ENCODE data around the gene STEAP1B.
"Not testable (repeated sequence)": the region's sequence is repeated elsewhere in the genome, so short reads cannot be mapped to it uniquely, and the experiment has no call there.

The STEAP1B gene

GRCh38 chr7:22447762-22448161 lies 52.2 kb downstream of the STEAP1B start:
- peaks cover 7% of the 10 kb centered on the region for H3K4me1 Mint-ChIP-seq
- peak; percentile 95 for ATAC-seq
- no peak overlapping the region for H3K27ac Mint-ChIP-seq
- H3K4me3 Mint-ChIP-seq: no peak overlapping the region
- no peaks in the 10 kb centered on the region for H3K9me3 Mint-ChIP-seq
- DNase-seq (ENCODE audit: low spot score in 2 of 2): no peak
- no peaks in the 10 kb centered on the region for H3K36me3 Mint-ChIP-seq

- no peaks in the 10 kb centered on the region for H3K9me3 Mint-ChIP-seq
- H3K4me3 Mint-ChIP-seq: no peak overlapping the region
- ATAC-seq (no peak), DNase-seq (ENCODE audit: low spot score in 2 of 2) (no peak)
- peaks cover 7% of the 10 kb centered on the region for H3K4me1 Mint-ChIP-seq
- H3K27ac Mint-ChIP-seq: no peak overlapping the region
- no peaks in the 10 kb centered on the region for H3K36me3 Mint-ChIP-seq
Measured at GRCh38 chr7:22447008-22447407, 53.0 kb downstream of the STEAP1B start.

- Mint-ChIP-seq H3K4me1 (peaks cover 7% of the 10 kb centered on the region), H3K27ac (no peak overlapping the region), H3K36me3 (no peaks in the 10 kb centered on the region), H3K4me3 (no peak overlapping the region), H3K9me3 (no peaks in the 10 kb centered on the region)
- DNase-seq (ENCODE audit: low spot score in 2 of 2) (no peak), ATAC-seq (no peak)
Measured at GRCh38 chr7:22445853-22446252, 54.1 kb downstream of the STEAP1B start.

- ATAC-seq (no peak), DNase-seq (ENCODE audit: low spot score in 2 of 2) (no peak)
- H3K4me3 Mint-ChIP-seq: no peak overlapping the region
- H3K4me1 Mint-ChIP-seq: peaks cover 7% of the 10 kb centered on the region
- no peak overlapping the region for H3K27ac Mint-ChIP-seq
- H3K36me3 Mint-ChIP-seq: no peaks in the 10 kb centered on the region
- H3K9me3 Mint-ChIP-seq: no peaks in the 10 kb centered on the region
Measured at GRCh38 chr7:22445140-22445743, 54.7 kb downstream of the STEAP1B start.

- H3K27ac Mint-ChIP-seq: no peak overlapping the region
- DNase-seq (ENCODE audit: low spot score in 2 of 2): no peak
- no peaks in the 10 kb centered on the region for H3K36me3 Mint-ChIP-seq
- ATAC-seq: no peak
- peaks cover 7% of the 10 kb centered on the region for H3K4me1 Mint-ChIP-seq
- no peak overlapping the region for H3K4me3 Mint-ChIP-seq
- H3K9me3 Mint-ChIP-seq: no peaks in the 10 kb centered on the region
Measured at GRCh38 chr7:22444181-22444971, 55.6 kb downstream of the STEAP1B start.

- Mint-ChIP-seq H3K9me3 (no peaks in the 10 kb centered on the region), H3K4me1 (peaks cover 7% of the 10 kb centered on the region), H3K4me3 (no peak overlapping the region), H3K27ac (no peak overlapping the region), H3K36me3 (no peaks in the 10 kb centered on the region)
- ATAC-seq: no peak
- no peak for DNase-seq (ENCODE audit: low spot score in 2 of 2)
Measured at GRCh38 chr7:22443370-22444180, 56.4 kb downstream of the STEAP1B start.

- no peak for ATAC-seq
- peaks cover 7% of the 10 kb centered on the region for H3K4me1 Mint-ChIP-seq
- no peak overlapping the region for H3K4me3 Mint-ChIP-seq
- H3K27ac Mint-ChIP-seq: no peak overlapping the region
- no peak for DNase-seq (ENCODE audit: low spot score in 2 of 2)
- no peaks in the 10 kb centered on the region for H3K36me3 Mint-ChIP-seq
- no peaks in the 10 kb centered on the region for H3K9me3 Mint-ChIP-seq
Measured at GRCh38 chr7:22442882-22443369, 57.1 kb downstream of the STEAP1B start.

- no peaks in the 10 kb centered on the region for H3K36me3 Mint-ChIP-seq
- ATAC-seq (no peak), DNase-seq (ENCODE audit: low spot score in 2 of 2) (no peak)
- no peak overlapping the region for H3K4me3 Mint-ChIP-seq
- H3K4me1 Mint-ChIP-seq: peaks cover 7% of the 10 kb centered on the region
- no peaks in the 10 kb centered on the region for H3K9me3 Mint-ChIP-seq
- H3K27ac Mint-ChIP-seq: no peak overlapping the region
Measured at GRCh38 chr7:22442187-22442881, 57.7 kb downstream of the STEAP1B start.

- H3K4me1 Mint-ChIP-seq: peaks cover 7% of the 10 kb centered on the region
- no peak overlapping the region for H3K27ac Mint-ChIP-seq
- no peak overlapping the region for H3K4me3 Mint-ChIP-seq
- DNase-seq (ENCODE audit: low spot score in 2 of 2) (no peak), ATAC-seq (no peak)
- H3K36me3 Mint-ChIP-seq: no peaks in the 10 kb centered on the region
- H3K9me3 Mint-ChIP-seq: no peaks in the 10 kb centered on the region
Measured at GRCh38 chr7:22441157-22441556, 58.8 kb downstream of the STEAP1B start.

- no peaks in the 10 kb centered on the region for H3K4me1 Mint-ChIP-seq
- H3K27ac Mint-ChIP-seq: no peak overlapping the region
- no peaks in the 10 kb centered on the region for H3K36me3 Mint-ChIP-seq
- ATAC-seq: no peak
- no peak overlapping the region for H3K4me3 Mint-ChIP-seq
- H3K9me3 Mint-ChIP-seq: no peaks in the 10 kb centered on the region
- DNase-seq (ENCODE audit: low spot score in 2 of 2): no peak
Measured at GRCh38 chr7:22438994-22439393, 61.0 kb downstream of the STEAP1B start.

- H3K27ac Mint-ChIP-seq; H3K4me1 Mint-ChIP-seq; H3K9me3 Mint-ChIP-seq; H3K36me3 Mint-ChIP-seq; DNase-seq (ENCODE audit: low spot score in 2 of 2); ATAC-seq; H3K4me3 Mint-ChIP-seq: not testable (repeated sequence)
Measured at GRCh38 chr7:22436552-22436951, 63.4 kb downstream of the STEAP1B start.

- Mint-ChIP-seq H3K4me3 (no peak overlapping the region), H3K27ac (no peak overlapping the region), H3K9me3 (no peaks in the 10 kb centered on the region), H3K36me3 (no peaks in the 10 kb centered on the region), H3K4me1 (no peaks in the 10 kb centered on the region)
- DNase-seq (ENCODE audit: low spot score in 2 of 2) (no peak), ATAC-seq (no peak)
Measured at GRCh38 chr7:22435720-22436119, 64.3 kb downstream of the STEAP1B start.

- no peaks in the 10 kb centered on the region for H3K36me3 Mint-ChIP-seq
- no peaks in the 10 kb centered on the region for H3K4me1 Mint-ChIP-seq
- no peaks in the 10 kb centered on the region for H3K9me3 Mint-ChIP-seq
- DNase-seq (ENCODE audit: low spot score in 2 of 2) (no peak), ATAC-seq (no peak)
- no peak overlapping the region for H3K4me3 Mint-ChIP-seq
- no peak overlapping the region for H3K27ac Mint-ChIP-seq
Measured at GRCh38 chr7:22435105-22435504, 64.9 kb downstream of the STEAP1B start.

- DNase-seq (ENCODE audit: low spot score in 2 of 2) (no peak), ATAC-seq (no peak)
- H3K36me3 Mint-ChIP-seq: no peaks in the 10 kb centered on the region
- H3K9me3 Mint-ChIP-seq: no peaks in the 10 kb centered on the region
- H3K4me1 Mint-ChIP-seq: no peaks in the 10 kb centered on the region
- no peak overlapping the region for H3K27ac Mint-ChIP-seq
- no peak overlapping the region for H3K4me3 Mint-ChIP-seq
Measured at GRCh38 chr7:22433710-22434460, 66.1 kb downstream of the STEAP1B start.
